Mesenchymal stem cell (in vitro differentiated cells and primary cell): ENCODE measurements around the gene ACTRT3. TPM values are rescaled to one million over a fixed set of nuclear protein-coding genes. Genes with fewer than 3 reads are reported as not detected.

Experiments
- DNase-seq: peaks from one replicate; pipeline ENCODE4 v3.0.0-alpha.2; 2013
- H2AFZ ChIP-seq: one replicate; pipeline ENCODE4 v1.6.1; 2013; ENCODE audit warnings: low read depth, mild to moderate bottlenecking, control low read depth, inconsistent platforms, low read length, moderate library complexity
- H2AK5ac ChIP-seq: 2 replicates; pipeline ENCODE4 v1.6.1; 2013; ENCODE audit warnings: low read length, moderate library complexity, mild to moderate bottlenecking, inconsistent platforms; ENCODE audit not compliant: severe bottlenecking
- H2BK120ac ChIP-seq: one replicate; pipeline ENCODE4 v1.6.1; 2013; ENCODE audit warnings: low read depth, mild to moderate bottlenecking, inconsistent platforms, low read length, moderate library complexity
- H2BK12ac ChIP-seq, 2 experiments: one replicate each; pipeline ENCODE4 v1.6.1; 2013; ENCODE audit warnings: inconsistent platforms in 2 of 2, low read length in 2 of 2, mild to moderate bottlenecking in 2 of 2, moderate library complexity in 2 of 2, control low read depth in 1 of 2
- H2BK15ac ChIP-seq: one replicate; pipeline ENCODE4 v1.6.1; 2013; ENCODE audit warnings: mild to moderate bottlenecking, low read depth, inconsistent platforms; ENCODE audit not compliant: poor library complexity, severe bottlenecking
- H2BK5ac ChIP-seq: 2 replicates; pipeline ENCODE4 v1.6.1; 2013; ENCODE audit warnings: low read depth, mild to moderate bottlenecking, low read length, control low read depth, inconsistent platforms; ENCODE audit not compliant: poor library complexity, severe bottlenecking
- H3K14ac ChIP-seq, 2 experiments: one replicate each; pipeline ENCODE4 v1.6.1; 2013; ENCODE audit warnings: inconsistent platforms in 2 of 2, low read length in 2 of 2, control low read depth in 1 of 2, mild to moderate bottlenecking in 1 of 2, moderate library complexity in 1 of 2
- H3K18ac ChIP-seq, 2 experiments: one replicate each; pipeline ENCODE4 v1.6.1; 2013; ENCODE audit warnings: inconsistent platforms in 2 of 2, low read length in 2 of 2, control low read depth in 1 of 2, low read depth in 1 of 2, mild to moderate bottlenecking in 1 of 2
- H3K23ac ChIP-seq, 2 experiments: one replicate each; pipeline ENCODE4 v1.6.1; 2013; ENCODE audit warnings: inconsistent platforms in 2 of 2, low read length in 2 of 2, mild to moderate bottlenecking in 2 of 2, moderate library complexity in 2 of 2, control low read depth in 1 of 2
- H3K27ac ChIP-seq: 2 replicates; pipeline ENCODE4 v1.5.1; 2013; ENCODE audit warnings: mild to moderate bottlenecking, moderate library complexity, low read length, control low read depth, inconsistent platforms; ENCODE audit not compliant: poor library complexity, severe bottlenecking
- H3K27me3 ChIP-seq, 2 experiments: 2 replicates each; pipeline versions ENCODE4 v1.6.1 to v1.7.0; 2013; ENCODE audit warnings: low read length in 2 of 2, mild to moderate bottlenecking in 2 of 2, moderate library complexity in 2 of 2, control low read depth in 1 of 2, inconsistent platforms in 1 of 2; ENCODE audit not compliant: control insufficient read depth in 1 of 2, insufficient read depth in 1 of 2
- H3K36me3 ChIP-seq, 2 experiments: 2 replicates each; pipeline versions ENCODE4 v1.6.1 to v1.7.0; 2013; ENCODE audit warnings: low read length in 2 of 2, control low read depth in 1 of 2, inconsistent platforms in 1 of 2, low read depth in 1 of 2, mild to moderate bottlenecking in 1 of 2; ENCODE audit not compliant: insufficient read depth in 2 of 2, control insufficient read depth in 1 of 2
- H3K4ac ChIP-seq, 2 experiments: one replicate each; pipeline ENCODE4 v1.6.1; 2013; ENCODE audit warnings: inconsistent platforms in 2 of 2, low read length in 2 of 2, mild to moderate bottlenecking in 2 of 2, moderate library complexity in 2 of 2, control low read depth in 1 of 2, low read depth in 1 of 2
- H3K4me1 ChIP-seq: 2 replicates; pipeline ENCODE4 v1.6.1; 2013; ENCODE audit warnings: low read depth, low read length, control low read depth; ENCODE audit not compliant: control insufficient read depth, insufficient read depth
- H3K4me2 ChIP-seq: 2 replicates; pipeline ENCODE4 v1.6.1; 2013; ENCODE audit warnings: low read length, mild to moderate bottlenecking, inconsistent platforms; ENCODE audit not compliant: poor library complexity, severe bottlenecking
- H3K4me3 ChIP-seq, 2 experiments: 2 replicates each; pipeline versions ENCODE4 v1.5.1 to v1.7.0; 2013; ENCODE audit warnings: low read length in 2 of 2, mild to moderate bottlenecking in 2 of 2, control low read depth in 1 of 2, low read depth in 1 of 2; ENCODE audit not compliant: insufficient read depth in 1 of 2
- H3K79me1 ChIP-seq: replicated peaks from 2 replicates; pipeline ENCODE4 v1.6.1; 2013; ENCODE audit warnings: mild to moderate bottlenecking, control low read depth, low read length, inconsistent platforms; ENCODE audit not compliant: poor library complexity, severe bottlenecking
- H3K9ac ChIP-seq: 2 replicates; pipeline ENCODE4 v1.7.0; 2013; ENCODE audit warnings: mild to moderate bottlenecking, low read length, moderate library complexity
- H3K9me3 ChIP-seq: 2 replicates; pipeline ENCODE4 v1.7.0; 2013; ENCODE audit warnings: mild to moderate bottlenecking, low read length; ENCODE audit not compliant: control insufficient read depth
- H4K8ac ChIP-seq: one replicate; pipeline ENCODE4 v1.6.1; 2013; ENCODE audit warnings: inconsistent platforms, mild to moderate bottlenecking, low read length, moderate library complexity
- H4K91ac ChIP-seq: one replicate; pipeline ENCODE4 v1.6.1; 2013; ENCODE audit warnings: mild to moderate bottlenecking, low read length, inconsistent platforms
- WGBS: methylation state at CpG from one replicate; pipeline ENCODE4 v1.1.7; 2013; ENCODE audit warnings: mixed read lengths; 5-methylcytosine and 5-hydroxymethylcytosine counted together
- polyA plus RNA-seq, 2 experiments: library from polyadenylated mRNA; stranded (reverse); fragments of 200-250 nt; gene quantifications; one replicate each; pipeline ENCODE4 v1.2.3, GENCODE V29; 2013

The ACTRT3 gene
- 2.0 TPM for polyA plus RNA-seq (2013, experiment 1 of 2)
- 2.0 TPM for polyA plus RNA-seq (2013, experiment 2 of 2)

GRCh38 chr3:169769287-169770181 lies at the start of gene ACTRT3:
ACTRT3 (minus strand) TSS chr3:169769561; CDS start chr3:169769520, 41 bp downstream.
- H3K4me1 ChIP-seq, result peaks cover 6% of the 10 kb centered on the region
- WGBS, result 2% methylated on average over 49 of the region's 51 CpGs
- peak within 1 kb of the TSS; percentile 78 to 95 for H3K4me3 ChIP-seq
- no peak within 1 kb of the TSS for H2AK5ac ChIP-seq
- H3K9me3 ChIP-seq, result no peaks in the 10 kb centered on the region
- peak within 1 kb of the TSS; percentile 38 for H2BK5ac ChIP-seq
- DNase-seq, result peak; percentile 74
- peak within 1 kb of the TSS in 1 of 2 experiments; percentile 58 for H2BK12ac ChIP-seq
- H3K27me3 ChIP-seq, result no peaks in the 10 kb centered on the region
- peak within 1 kb of the TSS; percentile 78 for H3K4me2 ChIP-seq
- H2BK15ac ChIP-seq, result peak within 1 kb of the TSS; percentile 99
- H3K9ac ChIP-seq, result peak within 1 kb of the TSS; percentile 99
- H3K36me3 ChIP-seq, result peaks cover 7 to 10% of the 10 kb centered on the region in 2 experiments
- no peaks in the 10 kb centered on the region for H3K79me1 ChIP-seq
- H2AFZ ChIP-seq, result peak within 1 kb of the TSS; percentile 80
- peak within 1 kb of the TSS in 1 of 2 experiments; percentile 65 for H3K14ac ChIP-seq
- H3K27ac ChIP-seq, result peak within 1 kb of the TSS; percentile 62
- peak within 1 kb of the TSS; percentile 73 to 76 for H3K4ac ChIP-seq
- peak within 1 kb of the TSS; percentile 79 for H4K91ac ChIP-seq
- H2BK120ac ChIP-seq, result peak within 1 kb of the TSS; percentile 79
- peak within 1 kb of the TSS; percentile 98 for H4K8ac ChIP-seq
- H3K18ac ChIP-seq, result peak within 1 kb of the TSS; percentile 85 to 97
- H3K23ac ChIP-seq, result no peak within 1 kb of the TSS

- H3K18ac ChIP-seq, result no peak overlapping the region
- H2BK15ac ChIP-seq, result no peak overlapping the region
- 100% methylated on average over 1 of the region's 2 CpGs for WGBS
- H2BK120ac ChIP-seq, result no peak overlapping the region
- no peak overlapping the region for H2AK5ac ChIP-seq
- peaks cover 7% of the 10 kb centered on the region for H3K9me3 ChIP-seq
- H3K14ac ChIP-seq, result no peak overlapping the region
- no peaks in the 10 kb centered on the region for H3K27me3 ChIP-seq
- no peak overlapping the region for H3K4me2 ChIP-seq
- no peaks in the 10 kb centered on the region for H3K4me1 ChIP-seq
- no peak overlapping the region for H3K27ac ChIP-seq
- H4K8ac ChIP-seq, result peak overlapping the region; percentile 61
- H3K79me1 ChIP-seq, result no peaks in the 10 kb centered on the region
- H3K4ac ChIP-seq, result no peak overlapping the region
- peak; percentile 34 for DNase-seq
- no peaks in the 10 kb centered on the region for H3K36me3 ChIP-seq
- H2BK12ac ChIP-seq, result no peak overlapping the region
- H4K91ac ChIP-seq, result no peak overlapping the region
- no peak overlapping the region for H2BK5ac ChIP-seq
- H3K4me3 ChIP-seq, result no peak overlapping the region
- H3K9ac ChIP-seq, result no peak overlapping the region
- H3K23ac ChIP-seq, result no peak overlapping the region
- H2AFZ ChIP-seq, result no peak overlapping the region
Measured at GRCh38 chr3:169818316-169818715, 49.0 kb upstream of the ACTRT3 start.

GRCh38 chr3:169815590-169816150 lies 46.3 kb upstream of the ACTRT3 start:
- no peak overlapping the region for H4K91ac ChIP-seq
- H4K8ac ChIP-seq, result no peak overlapping the region
- H2AFZ ChIP-seq, result no peak overlapping the region
- 78% methylated on average over 2 of the region's 4 CpGs for WGBS
- no peaks in the 10 kb centered on the region for H3K79me1 ChIP-seq
- no peaks in the 10 kb centered on the region for H3K27me3 ChIP-seq
- H3K4me1 ChIP-seq, result peaks cover 11% of the 10 kb centered on the region
- H3K14ac ChIP-seq, result no peak overlapping the region
- H3K4ac ChIP-seq, result no peak overlapping the region
- no peak overlapping the region for H3K27ac ChIP-seq
- peaks cover 0 to 3% of the 10 kb centered on the region in 2 experiments for H3K36me3 ChIP-seq
- no peak overlapping the region for H2BK5ac ChIP-seq
- no peak overlapping the region for H2BK12ac ChIP-seq
- H2BK120ac ChIP-seq, result no peak overlapping the region
- no peak for DNase-seq
- H3K9ac ChIP-seq, result no peak overlapping the region
- H2BK15ac ChIP-seq, result no peak overlapping the region
- no peak overlapping the region for H3K23ac ChIP-seq
- no peak overlapping the region for H2AK5ac ChIP-seq
- peaks cover 7% of the 10 kb centered on the region for H3K9me3 ChIP-seq
- H3K4me2 ChIP-seq, result no peak overlapping the region
- H3K4me3 ChIP-seq, result no peak overlapping the region
- H3K18ac ChIP-seq, result no peak overlapping the region
